H9 (cell line): Measurements from ENCODE around the gene ANP32D. TPM values are rescaled to one million over a fixed set of nuclear protein-coding genes. Genes with fewer than 3 reads are reported as not detected.

Source experiments
- DNase-seq: peaks from one replicate; pipeline ENCODE4 v3.0.0-alpha.2; 2017
- H2AFZ ChIP-seq: one replicate; pipeline ENCODE4 v1.6.1; 2013; ENCODE audit warnings: mild to moderate bottlenecking, low read length, control low read depth, moderate library complexity
- H2AK5ac ChIP-seq: 2 replicates; pipeline ENCODE4 v1.6.1; 2013; ENCODE audit warnings: low read length, control low read depth, mixed read lengths; ENCODE audit not compliant: insufficient read length
- H2BK120ac ChIP-seq: one replicate; pipeline ENCODE4 v1.6.1; 2013; ENCODE audit warnings: low read depth, mild to moderate bottlenecking, low read length, control low read depth, inconsistent platforms; ENCODE audit not compliant: poor library complexity, severe bottlenecking
- H2BK12ac ChIP-seq: 2 replicates; pipeline ENCODE4 v1.6.1; 2013; ENCODE audit warnings: low read length, control low read depth, mixed read lengths, low read depth; ENCODE audit not compliant: insufficient read length
- H2BK15ac ChIP-seq: 2 replicates; pipeline ENCODE4 v1.6.1; 2013; ENCODE audit warnings: low read depth, low read length, control low read depth
- H2BK20ac ChIP-seq: one replicate; pipeline ENCODE4 v1.6.1; 2013; ENCODE audit warnings: low read depth, mild to moderate bottlenecking, low read length, control low read depth, inconsistent platforms; ENCODE audit not compliant: poor library complexity, severe bottlenecking
- H2BK5ac ChIP-seq: 2 replicates; pipeline ENCODE4 v1.6.1; 2013; ENCODE audit warnings: low read length, control low read depth, mixed read lengths; ENCODE audit not compliant: insufficient read length
- H3K14ac ChIP-seq: 2 replicates; pipeline ENCODE4 v1.6.1; 2013; ENCODE audit warnings: low read length, control low read depth; ENCODE audit not compliant: insufficient read depth
- H3K18ac ChIP-seq: 2 replicates; pipeline ENCODE4 v1.6.1; 2013; ENCODE audit warnings: low read depth, mild to moderate bottlenecking, mixed read lengths, low read length, control low read depth; ENCODE audit not compliant: insufficient read length
- H3K23ac ChIP-seq: 2 replicates; pipeline ENCODE4 v1.6.1; 2013; ENCODE audit warnings: low read length, control low read depth, mixed read lengths, low read depth; ENCODE audit not compliant: insufficient read length
- H3K23me2 ChIP-seq: 2 replicates; pipeline ENCODE4 v1.6.1; 2013; ENCODE audit warnings: low read depth, mild to moderate bottlenecking, mixed read lengths, low read length, control low read depth; ENCODE audit not compliant: insufficient read length, poor library complexity, severe bottlenecking
- H3K27ac ChIP-seq: 2 replicates; pipeline ENCODE4 v1.5.1; 2013; ENCODE audit warnings: low read length, control low read depth, mixed read lengths, low read depth; ENCODE audit not compliant: insufficient read length
- H3K27me3 ChIP-seq: 2 replicates; pipeline ENCODE4 v1.6.1; 2013; ENCODE audit warnings: low read length, control low read depth, inconsistent platforms; ENCODE audit not compliant: insufficient read depth
- H3K4ac ChIP-seq: 2 replicates; pipeline ENCODE4 v1.6.1; 2013; ENCODE audit warnings: low read depth, mild to moderate bottlenecking, control low read depth, inconsistent platforms, low read length, moderate library complexity
- H3K4me1 ChIP-seq: 2 replicates; pipeline ENCODE4 v1.6.1; 2013; ENCODE audit warnings: low read length, control low read depth, inconsistent platforms; ENCODE audit not compliant: insufficient read depth
- H3K4me2 ChIP-seq: 2 replicates; pipeline ENCODE4 v1.6.1; 2013; ENCODE audit warnings: low read length, control low read depth, mixed read lengths; ENCODE audit not compliant: insufficient read length, insufficient read depth
- H3K56ac ChIP-seq: 2 replicates; pipeline ENCODE4 v1.6.1; 2013; ENCODE audit warnings: low read depth, mild to moderate bottlenecking, mixed read lengths, low read length, control low read depth; ENCODE audit not compliant: insufficient read length
- H3K79me1 ChIP-seq: 2 replicates; pipeline ENCODE4 v1.6.1; 2013; ENCODE audit warnings: low read depth, mild to moderate bottlenecking, moderate library complexity, low read length, control low read depth, inconsistent platforms; ENCODE audit not compliant: insufficient read depth, poor library complexity, severe bottlenecking
- H3K79me2 ChIP-seq: 2 replicates; pipeline ENCODE4 v1.6.1; 2013; ENCODE audit warnings: low read length, control low read depth, inconsistent platforms; ENCODE audit not compliant: insufficient read depth
- H3K9ac ChIP-seq: 2 replicates; pipeline ENCODE4 v1.6.1; 2013; ENCODE audit warnings: low read length, control low read depth, mixed read lengths; ENCODE audit not compliant: insufficient read length; ENCODE audit errors: extremely low read depth
- H3K9me3 ChIP-seq: one replicate; pipeline ENCODE4 v1.6.1; 2013; ENCODE audit warnings: low read depth, low read length, inconsistent platforms; ENCODE audit not compliant: control insufficient read depth
- H3T11ph ChIP-seq: one replicate; pipeline ENCODE4 v1.6.1; 2013; ENCODE audit warnings: mild to moderate bottlenecking, low read length, control low read depth, inconsistent platforms
- H4K20me1 ChIP-seq: one replicate; pipeline ENCODE4 v1.6.1; 2013; ENCODE audit not compliant: control insufficient read depth, insufficient read length, insufficient read depth
- H4K5ac ChIP-seq: 2 replicates; pipeline ENCODE4 v1.6.1; 2013; ENCODE audit warnings: low read depth, mild to moderate bottlenecking, mixed read lengths, low read length, control low read depth; ENCODE audit not compliant: insufficient read length
- H4K8ac ChIP-seq: replicated peaks from 2 replicates; pipeline ENCODE4 v1.6.1; 2013; ENCODE audit warnings: low read length, control low read depth, mixed read lengths, low read depth; ENCODE audit not compliant: insufficient read length
- H4K91ac ChIP-seq: 2 replicates; pipeline ENCODE4 v1.6.1; 2013; ENCODE audit warnings: low read depth, mild to moderate bottlenecking, moderate library complexity, mixed read lengths, low read length, control low read depth; ENCODE audit not compliant: insufficient read length
- H3K27ac Mint-ChIP-seq, 3 experiments: 2 replicates in 2 of 3; 3 replicates in 1 of 3; pipeline ENCODE4 v1.8.0; 2020 to 2021; ENCODE audit warnings: mixed read lengths in 3 of 3, mild to moderate bottlenecking in 1 of 3, moderate library complexity in 1 of 3
- H3K27me3 Mint-ChIP-seq: 2 replicates; pipeline ENCODE4 v1.8.0; 2021; ENCODE audit warnings: low read depth, mild to moderate bottlenecking, moderate library complexity, mixed read lengths
- H3K36me3 Mint-ChIP-seq, 3 experiments: 2 replicates in 2 of 3; 3 replicates in 1 of 3; pipeline ENCODE4 v1.8.0; 2020 to 2021; ENCODE audit warnings: low read depth in 3 of 3, mixed read lengths in 3 of 3; ENCODE audit not compliant: insufficient read depth in 1 of 3
- H3K4me1 Mint-ChIP-seq, 2 experiments: 2 replicates each; pipeline ENCODE4 v1.8.0; 2020; ENCODE audit warnings: mixed read lengths in 2 of 2
- H3K4me3 Mint-ChIP-seq, 2 experiments: 2 replicates in 1 of 2; 3 replicates in 1 of 2; pipeline ENCODE4 v1.8.0; 2020 to 2021; ENCODE audit warnings: mild to moderate bottlenecking in 2 of 2, mixed read lengths in 2 of 2, moderate library complexity in 1 of 2
- H3K9me3 Mint-ChIP-seq, 2 experiments: 2 replicates in 1 of 2; 3 replicates in 1 of 2; pipeline ENCODE4 v1.8.0; 2020; ENCODE audit warnings: mild to moderate bottlenecking in 2 of 2, mixed read lengths in 2 of 2, moderate library complexity in 1 of 2
- CTCF ChIP-seq: fragments of 200-600 bp; sonication (generic); conservative IDR thresholded peaks from 3 replicates; pipeline ENCODE4 v1.8.0; 2021; ENCODE audit warnings: antibody characterized with exemption, mild to moderate bottlenecking
- WGBS: extraction: QIAGEN DNeasy Blood & Tissue Kit; methylation state at CpG from one replicate; pipeline ENCODE4 v1.1.7; 2013; ENCODE audit warnings: missing lambda C conversion rate, low lambda C conversion rate, mixed read lengths; ENCODE audit not compliant: insufficient read length; ENCODE audit errors: extremely low coverage; 5-methylcytosine and 5-hydroxymethylcytosine counted together
- total RNA-seq: library from RNA; stranded (reverse); gene quantifications from 2 replicates; pipeline ENCODE4 v1.2.1, GENCODE V29; 2021

ANP32D gene
- total RNA-seq, 1 experiment from 2014 or later: not detected

- H3K4me1 Mint-ChIP-seq: peaks cover 4 to 13% of the 10 kb centered on the region in 2 experiments; a peak in 2 of 4 replicates
- H3K27me3 ChIP-seq: no peaks in the 10 kb centered on the region
- H3K14ac ChIP-seq: no peak overlapping the region
- no peak overlapping the region for H3K27ac ChIP-seq
- no peak overlapping the region for H2BK12ac ChIP-seq
- H3K56ac ChIP-seq: no peak overlapping the region
- H3K9ac ChIP-seq: no peak overlapping the region
- no peak overlapping the region for H3K4ac ChIP-seq
- no peaks in the 10 kb centered on the region for H3K79me2 ChIP-seq
- H3K27me3 Mint-ChIP-seq: peaks cover 13% of the 10 kb centered on the region
- H4K20me1 ChIP-seq: no peaks in the 10 kb centered on the region
- H4K8ac ChIP-seq: no peak overlapping the region
- no peak for DNase-seq
- no peak overlapping the region for H3K4me2 ChIP-seq
- H3K9me3 Mint-ChIP-seq: peaks cover 14 to 69% of the 10 kb centered on the region in 2 experiments
- no peak overlapping the region for H4K91ac ChIP-seq
- H3K23ac ChIP-seq: no peak overlapping the region
- H2AFZ ChIP-seq: no peak overlapping the region
- H3K79me1 ChIP-seq: no peaks in the 10 kb centered on the region
- H4K5ac ChIP-seq: no peak overlapping the region
- H3K4me3 Mint-ChIP-seq: no peak overlapping the region
- H2BK20ac ChIP-seq: no peak overlapping the region
- no CpG with 5 or more reads among the region's 7 CpGs for WGBS
- H3K18ac ChIP-seq: no peak overlapping the region
- H2AK5ac ChIP-seq: no peak overlapping the region
- H3T11ph ChIP-seq: no peak overlapping the region
- H2BK15ac ChIP-seq: no peak overlapping the region
- H2BK5ac ChIP-seq: no peak overlapping the region
- no peak overlapping the region for H2BK120ac ChIP-seq
- H3K23me2 ChIP-seq: no peaks in the 10 kb centered on the region
- H3K27ac Mint-ChIP-seq: peak overlapping the region in 1 of 3 experiments; percentile 27; a peak in 1 of 7 replicates
- H3K9me3 ChIP-seq: no peaks in the 10 kb centered on the region
- no peaks in the 10 kb centered on the region; a peak in 1 of 7 replicates for H3K36me3 Mint-ChIP-seq
- no peaks in the 10 kb centered on the region for H3K4me1 ChIP-seq
- no peak for TF ChIP-seq CTCF
These were observed 31.3 kb upstream of the ANP32D start for GRCh38 chr12:48441069-48441468.
